Measurements from ENCODE around the gene SCAF4. TPM values are rescaled to one million over a fixed set of nuclear protein-coding genes. Genes with fewer than 3 reads are reported as not detected.
A peak's percentile ranks its signal among the peaks of the same experiment; 100 is the strongest.

The SCAF4 gene
- total and polyA plus RNA-seq, 10 of the 15 experiments (the other 5 are each of a cell fraction or from before 2014, with no cell fraction given), result 4.3 to 49.3 (median 16.0) TPM

- H3K27me3 ChIP-seq (replicated peaks in 1 of 2; ENCODE audit: control insufficient read depth in 2 of 2, insufficient read depth in 2 of 2, low read length in 1 of 2), result no peaks in the 10 kb centered on the region
- SMC1A ChIA-PET (ENCODE audit: uncharacterized antibody, unreplicated experiment), result no interaction called here
- ATAC-seq (no peak), DNase-seq (ENCODE audit: low read depth, low spot score) (no peak), FAIRE-seq (no peak)
- RAD21 ChIA-PET (ENCODE audit: unreplicated experiment), result no interaction called here
- no peak overlapping the region for H3K27ac ChIP-seq (ENCODE audit: control insufficient read depth, insufficient read depth)
- peak overlapping the region; percentile 52 for H3K4me2 ChIP-seq (ENCODE audit: control insufficient read depth, insufficient read depth)
- peaks cover 6% of the 10 kb centered on the region; the same call in 1 of the 2 replicates for H4K20me1 ChIP-seq (ENCODE audit: control insufficient read depth, insufficient read depth)
- peaks cover 91% of the 10 kb centered on the region for H3K79me2 ChIP-seq (ENCODE audit: control insufficient read depth, insufficient read depth, low read length)
- in situ Hi-C loops (cut with MboI) (no loop called here), intact Hi-C loops (cut with micrococcal nuclease; ENCODE audit: unreplicated experiment) (no loop called here)
- no peak overlapping the region for H2AFZ ChIP-seq (ENCODE audit: control insufficient read depth, low read depth, low read length)
- peaks cover 1 to 2% of the 10 kb centered on the region in 2 experiments; a peak in 2 of 4 replicates for H3K36me3 ChIP-seq (ENCODE audit: control insufficient read depth in 2 of 2, insufficient read depth in 2 of 2, low read length in 1 of 2)
- POLR2A ChIA-PET, result no interaction called here
- no peaks in the 10 kb centered on the region; the same call in 2 of the 3 replicates for H3K9me3 ChIP-seq (replicated peaks; ENCODE audit: control insufficient read depth, insufficient read depth, low read length)
- H3K9ac ChIP-seq (ENCODE audit: control insufficient read depth, insufficient read depth, low read length), result no peak overlapping the region
- BruUV-seq (replicated peaks), result no TSS peak
- CTCF ChIA-PET, result no interaction called here
- H3K4me3 ChIP-seq, result peak overlapping the region; percentile 9; the same call in 1 of the 2 replicates
- 96% methylated on average over 2 of the region's 2 CpGs for WGBS (ENCODE audit: insufficient coverage, insufficient replicate concordance, low lambda C conversion rate, missing lambda C conversion rate)
- peaks cover 20% of the 10 kb centered on the region for H3K4me1 ChIP-seq (ENCODE audit: control insufficient read depth, insufficient read depth, low read length)
- TF ChIP-seq REST (IDR thresholded peaks at IDR 0.05; ENCODE audit: low read depth, low read length) (no peak), CEBPZ (IDR thresholded peaks at IDR 0.05; ENCODE audit: low read depth, low read length) (no peak), FOS (IDR thresholded peaks at IDR 0.05; ENCODE audit: borderline replicate concordance, extremely low read depth, insufficient read length) (no peak), RELB (IDR thresholded peaks at IDR 0.05; ENCODE audit: low read depth) (no peak), NBN (IDR thresholded peaks at IDR 0.05) (no peak), WRNIP1 (IDR thresholded peaks at IDR 0.05; ENCODE audit: borderline replicate concordance, low read depth, low read length) (no peak), E2F8 (IDR thresholded peaks at IDR 0.05; ENCODE audit: low read depth, partially characterized antibody) (no peak), E4F1 (IDR thresholded peaks at IDR 0.05; ENCODE audit: borderline replicate concordance, partially characterized antibody) (no peak)
Observed at GRCh38 chr21:31728191-31728590, 3.7 kb downstream of the SCAF4 start.
